Measurements from ENCODE around the gene UBASH3A.

UBASH3A gene

GRCh38 chr21:42475526-42476387 lies 72.1 kb downstream of the UBASH3A start:
- Histone ChIP-seq H3K4me1 (ENCODE audit: control insufficient read depth, insufficient read depth, low read length) (no peaks in the 10 kb centered on the region), H3K36me3 (ENCODE audit: insufficient read depth, low read length) (no peaks in the 10 kb centered on the region), H3K4me2 (ENCODE audit: low read length) (no peak overlapping the region), H3K9ac (ENCODE audit: low read depth, low read length) (no peak overlapping the region), H3K4me3 (ENCODE audit: low read length) (no peak overlapping the region), H3K27me3 (ENCODE audit: control insufficient read depth, insufficient read depth, low read length) (peaks cover 14% of the 10 kb centered on the region), H3K9me3 (replicated peaks; ENCODE audit: low read length) (no peaks in the 10 kb centered on the region)

- no peak overlapping the region for H3K4me3 ChIP-seq (ENCODE audit: low read length)
- H3K4me1 ChIP-seq (ENCODE audit: control insufficient read depth, insufficient read depth, low read length): no peaks in the 10 kb centered on the region
- H3K9me3 ChIP-seq (replicated peaks; ENCODE audit: low read length): no peaks in the 10 kb centered on the region
Observed at GRCh38 chr21:42476388-42477331, 73.0 kb downstream of the UBASH3A start.

GRCh38 chr21:42478504-42478903 lies 74.8 kb downstream of the UBASH3A start:
- Histone ChIP-seq H3K9me3 (replicated peaks; ENCODE audit: low read length) (no peaks in the 10 kb centered on the region), H3K4me2 (ENCODE audit: low read length) (no peak overlapping the region), H3K27me3 (ENCODE audit: control insufficient read depth, insufficient read depth, low read length) (peaks cover 27% of the 10 kb centered on the region), H3K4me1 (ENCODE audit: control insufficient read depth, insufficient read depth, low read length) (no peaks in the 10 kb centered on the region), H3K9ac (ENCODE audit: low read depth, low read length) (no peak overlapping the region), H3K4me3 (ENCODE audit: low read length) (no peak overlapping the region), H3K36me3 (ENCODE audit: insufficient read depth, low read length) (no peaks in the 10 kb centered on the region)

More at GRCh38 chr21:42476388-42477331, 73.0 kb downstream of the UBASH3A start:
- H3K4me2 ChIP-seq (ENCODE audit: low read length): no peak overlapping the region
- H3K27me3 ChIP-seq (ENCODE audit: control insufficient read depth, insufficient read depth, low read length): peaks cover 17% of the 10 kb centered on the region
- H3K9ac ChIP-seq (ENCODE audit: low read depth, low read length): no peak overlapping the region
- H3K36me3 ChIP-seq (ENCODE audit: insufficient read depth, low read length): no peaks in the 10 kb centered on the region

DNA sequence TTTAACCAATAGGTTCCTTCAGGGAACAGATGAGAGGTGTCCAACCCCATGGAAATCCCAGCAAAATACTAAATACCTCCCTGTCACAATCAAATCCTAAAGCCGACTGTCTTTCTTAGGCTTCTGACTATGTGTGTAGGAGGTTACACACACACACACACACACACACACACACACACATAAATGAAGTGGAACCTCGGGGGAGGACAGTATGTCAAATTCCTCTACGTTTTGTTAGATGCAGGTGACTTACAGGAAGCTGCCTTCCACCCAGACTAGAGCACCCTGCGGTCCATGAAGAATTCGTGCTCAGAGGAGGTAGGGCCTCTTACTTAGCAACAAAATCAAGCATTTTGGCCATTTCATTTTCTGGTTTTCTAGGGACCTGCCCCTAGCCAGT lies 75.9 kb downstream of the UBASH3A start:
- Histone ChIP-seq H3K4me1 (ENCODE audit: control insufficient read depth, insufficient read depth, low read length) (no peaks in the 10 kb centered on the region), H3K4me3 (ENCODE audit: low read length) (no peak overlapping the region)

GRCh38 chr21:42480736-42481135 lies 77.0 kb downstream of the UBASH3A start:
- Histone ChIP-seq H3K4me2 (ENCODE audit: low read length) (no peak overlapping the region), H3K4me1 (ENCODE audit: control insufficient read depth, insufficient read depth, low read length) (no peaks in the 10 kb centered on the region), H3K36me3 (ENCODE audit: insufficient read depth, low read length) (no peaks in the 10 kb centered on the region), H3K4me3 (ENCODE audit: low read length) (no peak overlapping the region), H3K27me3 (ENCODE audit: control insufficient read depth, insufficient read depth, low read length) (peaks cover 47% of the 10 kb centered on the region), H3K9ac (ENCODE audit: low read depth, low read length) (no peak overlapping the region), H3K9me3 (replicated peaks; ENCODE audit: low read length) (no peaks in the 10 kb centered on the region)

More for the DNA sequence above, 75.9 kb downstream of the UBASH3A start:
- Histone ChIP-seq H3K9ac (ENCODE audit: low read depth, low read length) (no peak overlapping the region), H3K9me3 (replicated peaks; ENCODE audit: low read length) (no peaks in the 10 kb centered on the region), H3K36me3 (ENCODE audit: insufficient read depth, low read length) (no peaks in the 10 kb centered on the region), H3K4me2 (ENCODE audit: low read length) (no peak overlapping the region), H3K27me3 (ENCODE audit: control insufficient read depth, insufficient read depth, low read length) (peaks cover 36% of the 10 kb centered on the region)

DNA sequence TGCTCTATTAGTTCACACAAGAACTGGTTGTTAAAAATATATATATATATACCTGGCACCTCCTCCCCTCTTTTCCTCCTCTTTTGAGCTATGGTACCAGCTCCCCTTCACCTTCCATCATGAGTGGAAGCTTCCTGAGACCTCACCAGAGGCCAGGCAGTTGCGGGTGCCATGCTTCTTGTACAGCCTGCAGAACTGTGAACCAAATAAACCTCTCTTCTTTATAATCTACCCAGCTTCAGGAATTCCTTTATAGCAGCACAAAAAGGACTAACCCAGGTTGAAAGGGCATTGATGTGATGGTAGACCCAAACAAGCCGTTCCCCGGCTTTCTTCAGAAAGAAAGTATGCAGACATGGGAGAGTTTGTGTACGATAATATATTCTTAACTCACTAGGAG lies 77.5 kb downstream of the UBASH3A start:
- no peak overlapping the region for H3K4me2 ChIP-seq (ENCODE audit: low read length)

DNA sequence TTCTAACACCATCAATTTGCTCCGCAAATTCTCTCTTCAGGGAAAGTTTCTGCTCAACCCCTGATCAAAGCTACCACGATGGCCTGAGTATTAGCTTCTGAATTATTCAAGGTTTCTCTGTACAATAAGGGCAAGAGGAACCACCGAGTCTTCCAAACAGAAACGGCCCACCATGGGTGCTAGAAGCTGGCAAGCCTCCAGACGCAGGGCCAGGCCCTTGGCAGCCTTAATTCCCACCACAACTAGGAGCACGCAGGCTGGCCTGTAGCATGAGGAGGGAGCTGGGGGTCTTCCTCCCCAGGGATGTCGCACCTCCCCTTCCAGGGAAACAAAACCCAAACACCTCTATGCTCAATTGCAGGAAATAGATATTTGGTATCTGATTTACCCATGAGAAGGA lies 81.3 kb downstream of the UBASH3A start:
- Histone ChIP-seq H3K9me3 (replicated peaks; ENCODE audit: low read length) (no peaks in the 10 kb centered on the region), H3K4me2 (ENCODE audit: low read length) (no peak overlapping the region), H3K27me3 (ENCODE audit: control insufficient read depth, insufficient read depth, low read length) (peaks cover 51% of the 10 kb centered on the region), H3K4me3 (ENCODE audit: low read length) (no peak overlapping the region), H3K9ac (ENCODE audit: low read depth, low read length) (no peak overlapping the region), H3K4me1 (ENCODE audit: control insufficient read depth, insufficient read depth, low read length) (no peaks in the 10 kb centered on the region), H3K36me3 (ENCODE audit: insufficient read depth, low read length) (no peaks in the 10 kb centered on the region)

More for the DNA sequence above, 77.5 kb downstream of the UBASH3A start:
- Histone ChIP-seq H3K9ac (ENCODE audit: low read depth, low read length) (no peak overlapping the region), H3K36me3 (ENCODE audit: insufficient read depth, low read length) (no peaks in the 10 kb centered on the region), H3K9me3 (replicated peaks; ENCODE audit: low read length) (no peaks in the 10 kb centered on the region), H3K4me3 (ENCODE audit: low read length) (no peak overlapping the region), H3K4me1 (ENCODE audit: control insufficient read depth, insufficient read depth, low read length) (no peaks in the 10 kb centered on the region), H3K27me3 (ENCODE audit: control insufficient read depth, insufficient read depth, low read length) (peaks cover 51% of the 10 kb centered on the region)

DNA sequence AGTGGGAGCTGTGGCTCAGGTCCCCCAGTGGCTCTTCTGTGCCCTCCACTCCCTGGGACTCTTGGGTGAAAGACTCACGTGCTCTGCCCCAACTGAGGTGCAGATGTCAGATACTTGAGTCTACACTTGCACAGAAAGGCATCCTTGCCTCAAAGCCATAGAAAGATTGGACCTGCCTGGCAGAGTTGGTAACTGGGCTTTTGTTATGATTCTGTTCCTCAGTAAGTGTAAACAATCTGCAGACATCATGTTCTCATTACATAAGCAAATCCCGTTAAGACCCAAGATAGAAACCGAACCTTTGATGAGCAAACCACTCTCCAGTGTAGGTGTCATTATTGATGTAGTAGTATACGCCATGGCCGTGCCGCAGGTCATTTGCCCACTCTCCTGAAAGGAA lies 82.4 kb downstream of the UBASH3A start:
- H3K9ac ChIP-seq (ENCODE audit: low read depth, low read length): no peak overlapping the region
- H3K9me3 ChIP-seq (replicated peaks; ENCODE audit: low read length): no peaks in the 10 kb centered on the region
- H3K4me2 ChIP-seq (ENCODE audit: low read length): no peak overlapping the region
- no peaks in the 10 kb centered on the region for H3K36me3 ChIP-seq (ENCODE audit: insufficient read depth, low read length)
- H3K4me3 ChIP-seq (ENCODE audit: low read length): no peak overlapping the region
- no peaks in the 10 kb centered on the region for H3K4me1 ChIP-seq (ENCODE audit: control insufficient read depth, insufficient read depth, low read length)
- H3K27me3 ChIP-seq (ENCODE audit: control insufficient read depth, insufficient read depth, low read length): peaks cover 50% of the 10 kb centered on the region

GRCh38 chr21:42486531-42486930 lies 82.8 kb downstream of the UBASH3A start:
- no peak overlapping the region for H3K9ac ChIP-seq (ENCODE audit: low read depth, low read length)
- no peak overlapping the region for H3K4me2 ChIP-seq (ENCODE audit: low read length)
- no peaks in the 10 kb centered on the region for H3K9me3 ChIP-seq (replicated peaks; ENCODE audit: low read length)
- H3K4me1 ChIP-seq (ENCODE audit: control insufficient read depth, insufficient read depth, low read length): no peaks in the 10 kb centered on the region
- H3K36me3 ChIP-seq (ENCODE audit: insufficient read depth, low read length): no peaks in the 10 kb centered on the region
- H3K27me3 ChIP-seq (ENCODE audit: control insufficient read depth, insufficient read depth, low read length): peaks cover 51% of the 10 kb centered on the region
- H3K4me3 ChIP-seq (ENCODE audit: low read length): no peak overlapping the region

DNA sequence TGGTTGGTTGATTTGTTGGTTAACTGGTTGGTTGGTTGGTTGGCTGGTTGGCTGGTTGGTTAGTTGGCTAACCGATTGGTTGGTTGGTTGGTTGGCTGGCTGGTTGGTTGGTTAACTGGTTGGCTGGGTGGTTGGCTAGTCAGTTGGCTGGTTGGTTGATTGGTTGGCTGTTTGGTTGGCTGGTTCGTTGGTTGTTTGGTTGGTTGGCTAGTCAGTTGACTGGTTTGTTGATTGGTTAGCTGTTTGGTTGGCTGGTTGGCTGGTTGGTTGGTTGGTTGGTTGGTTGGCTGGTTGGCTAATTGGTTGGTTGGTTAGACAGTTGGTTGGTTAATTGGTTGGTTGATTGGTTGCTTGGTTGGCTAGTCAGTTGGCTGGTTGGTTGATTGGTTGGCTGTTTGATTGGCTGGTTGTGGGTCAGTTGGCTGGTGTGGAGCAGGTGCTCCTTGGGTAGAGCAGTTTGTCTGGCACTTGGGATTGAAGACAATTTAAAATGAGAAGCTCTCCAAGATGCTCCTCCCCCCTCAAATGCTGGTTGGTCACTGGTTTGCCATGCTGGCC lies 85.4 kb downstream of the UBASH3A start:
- H3K4me1 ChIP-seq (ENCODE audit: control insufficient read depth, insufficient read depth, low read length): no peaks in the 10 kb centered on the region
- H3K9ac ChIP-seq (ENCODE audit: low read depth, low read length): no peak overlapping the region
- H3K27me3 ChIP-seq (ENCODE audit: control insufficient read depth, insufficient read depth, low read length): peaks cover 46% of the 10 kb centered on the region
- no peaks in the 10 kb centered on the region for H3K9me3 ChIP-seq (replicated peaks; ENCODE audit: low read length)
- no peak overlapping the region for H3K4me2 ChIP-seq (ENCODE audit: low read length)
- no peaks in the 10 kb centered on the region for H3K36me3 ChIP-seq (ENCODE audit: insufficient read depth, low read length)
- H3K4me3 ChIP-seq (ENCODE audit: low read length): no peak overlapping the region

GRCh38 chr21:42489991-42490390 lies 86.3 kb downstream of the UBASH3A start:
- H3K27me3 ChIP-seq (ENCODE audit: control insufficient read depth, insufficient read depth, low read length): peaks cover 38% of the 10 kb centered on the region
- H3K4me2 ChIP-seq (ENCODE audit: low read length): no peak overlapping the region
- H3K4me1 ChIP-seq (ENCODE audit: control insufficient read depth, insufficient read depth, low read length): no peaks in the 10 kb centered on the region
- H3K36me3 ChIP-seq (ENCODE audit: insufficient read depth, low read length): no peaks in the 10 kb centered on the region
- H3K4me3 ChIP-seq (ENCODE audit: low read length): no peak overlapping the region
- H3K9ac ChIP-seq (ENCODE audit: low read depth, low read length): no peak overlapping the region
- H3K9me3 ChIP-seq (replicated peaks; ENCODE audit: low read length): no peaks in the 10 kb centered on the region

Measured in skeletal muscle satellite cell (primary cell).